Measurements from ENCODE around the gene EPS8L2.
A peak's percentile ranks its signal among the peaks of the same experiment; 100 is the strongest.
"Not testable (repeated sequence)": the region's sequence is repeated elsewhere in the genome, so short reads cannot be mapped to it uniquely, and the experiment has no call there.

Gene EPS8L2

DNA sequence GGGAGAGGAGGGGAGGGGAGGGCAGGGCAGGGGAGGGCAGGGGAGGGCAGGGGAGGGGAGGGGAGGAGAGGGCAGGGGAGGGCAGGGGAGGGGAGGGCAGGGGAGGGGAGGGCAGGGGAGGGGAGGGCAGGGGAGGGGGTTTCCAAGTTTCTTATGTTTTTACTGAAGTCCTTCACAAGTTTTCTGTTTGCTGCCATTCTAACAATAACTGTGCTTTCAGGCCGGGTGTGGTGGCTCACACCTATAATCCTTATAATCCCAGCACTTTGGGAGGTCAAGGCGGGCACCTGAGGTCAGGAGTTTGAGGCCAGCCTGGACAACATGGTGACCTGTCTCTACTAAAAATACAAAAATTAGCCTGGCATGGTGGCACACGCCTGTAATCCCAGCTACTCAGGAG is 15.8 kb upstream of the EPS8L2 start:
- not testable (repeated sequence) for DNase-seq (ENCODE audit: low spot score)

DNA sequence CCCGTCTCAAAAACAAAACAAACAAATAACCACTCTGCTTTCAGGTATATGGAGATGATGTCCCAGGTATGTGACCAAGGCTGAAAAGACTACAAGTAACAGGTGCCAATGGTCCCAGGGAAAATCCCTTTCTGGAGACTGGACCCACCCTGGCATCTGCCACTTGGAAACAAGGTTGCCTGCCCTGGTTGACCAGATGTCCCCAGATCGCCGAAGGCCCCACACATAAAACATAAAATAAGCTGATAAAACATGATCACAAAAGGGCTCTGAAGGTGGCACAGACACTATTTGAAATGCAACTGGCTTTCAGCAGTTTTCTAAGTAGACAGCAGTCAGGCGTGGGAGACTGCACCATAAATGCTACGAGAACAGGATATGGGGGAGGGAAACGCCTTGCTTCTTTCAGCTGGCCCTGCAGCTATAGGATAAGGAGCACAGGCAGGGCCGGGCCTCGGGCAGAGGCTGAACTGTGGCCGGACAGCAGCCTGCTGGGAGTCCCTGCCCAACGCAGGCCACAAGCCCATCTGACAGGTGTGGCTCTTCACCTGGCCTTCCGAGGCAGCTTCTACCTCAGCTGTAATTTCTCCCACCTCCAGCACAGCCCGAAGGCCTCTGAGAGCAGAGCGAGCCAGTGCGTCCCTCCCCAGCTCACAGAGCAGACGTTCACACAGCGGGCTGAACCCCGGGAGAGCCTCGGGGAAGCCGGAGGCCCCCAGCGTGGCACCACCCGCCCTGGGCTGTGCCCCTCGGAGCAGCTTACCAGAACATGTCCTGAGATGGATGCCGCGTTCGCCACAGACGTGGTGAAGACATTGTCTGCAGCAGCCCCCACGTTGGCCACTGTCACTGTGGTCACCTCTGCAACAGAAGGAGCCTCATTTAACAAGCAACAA is 15.0 kb upstream of the EPS8L2 start:
- no peak for DNase-seq (ENCODE audit: low spot score)

DNA sequence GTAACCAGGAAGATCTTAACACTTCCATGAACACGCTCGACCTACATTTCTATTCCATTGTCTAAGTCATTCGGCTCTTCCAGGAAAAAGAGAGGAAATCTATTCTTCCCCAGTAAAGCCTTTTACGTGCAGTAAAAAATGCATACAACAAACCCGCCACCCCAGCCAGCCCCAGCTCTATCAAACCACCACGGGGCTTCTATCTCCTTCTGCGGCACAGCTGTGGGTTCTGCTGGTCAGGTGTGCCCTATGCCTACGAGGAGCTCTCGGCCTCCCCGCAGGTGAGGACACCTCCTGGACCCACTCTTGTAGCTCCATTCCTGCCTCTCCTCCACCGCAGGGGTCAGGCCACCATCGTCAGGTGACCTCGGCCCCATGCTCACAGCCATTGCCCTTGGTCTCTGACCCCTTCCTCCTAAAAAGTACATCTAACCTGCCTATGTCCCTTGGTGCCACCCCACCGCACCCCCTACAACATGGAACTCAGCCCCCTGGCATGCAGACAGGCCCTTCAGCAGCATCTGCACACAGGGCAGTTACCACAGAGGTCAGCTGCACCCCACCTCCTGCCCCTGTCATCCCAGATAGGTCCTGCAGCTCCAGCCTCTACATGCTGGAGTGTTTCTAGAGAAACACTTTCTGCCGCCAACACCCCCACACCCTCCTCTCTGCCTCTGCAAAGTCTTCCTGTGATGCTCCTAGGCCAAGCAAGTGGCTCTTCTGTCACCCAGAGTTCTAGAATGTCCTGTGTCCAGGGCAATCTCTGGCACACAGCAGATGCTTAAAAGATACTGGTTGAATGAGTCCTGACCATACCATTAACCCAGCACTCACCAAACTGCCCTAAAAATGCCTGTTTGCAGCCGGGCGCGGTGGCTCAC is 14.1 kb upstream of the EPS8L2 start:
- no peak for DNase-seq (ENCODE audit: low spot score)

DNA sequence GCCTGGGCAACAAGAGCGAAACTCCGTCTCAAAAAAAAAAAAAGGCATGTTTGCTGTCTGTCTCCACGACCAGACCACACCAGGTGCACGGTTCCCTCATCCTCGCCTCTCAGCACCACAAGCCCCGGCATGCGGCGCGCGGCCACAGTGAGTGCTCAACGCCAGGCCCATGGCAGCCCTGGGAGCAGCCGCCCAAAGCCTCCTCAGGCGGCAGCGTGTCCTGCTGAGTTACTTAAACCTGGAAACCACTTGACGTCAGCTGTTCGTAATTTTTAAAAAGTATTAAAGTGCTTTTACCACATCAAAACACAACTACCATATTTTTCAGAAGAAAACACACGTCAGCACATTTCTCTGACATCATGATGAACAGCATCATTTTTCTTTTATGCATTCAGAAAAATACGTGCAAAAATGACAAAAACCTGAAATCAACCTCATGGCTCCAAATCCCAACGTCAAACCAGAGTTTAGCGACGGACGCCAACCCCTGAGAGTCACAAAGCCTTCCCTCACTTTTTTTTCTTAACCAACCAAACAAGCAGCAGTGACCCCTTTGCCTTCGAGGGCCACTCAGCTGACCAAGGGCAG is 13.1 kb upstream of the EPS8L2 start:
- DNase-seq (ENCODE audit: low spot score): no peak

DNA sequence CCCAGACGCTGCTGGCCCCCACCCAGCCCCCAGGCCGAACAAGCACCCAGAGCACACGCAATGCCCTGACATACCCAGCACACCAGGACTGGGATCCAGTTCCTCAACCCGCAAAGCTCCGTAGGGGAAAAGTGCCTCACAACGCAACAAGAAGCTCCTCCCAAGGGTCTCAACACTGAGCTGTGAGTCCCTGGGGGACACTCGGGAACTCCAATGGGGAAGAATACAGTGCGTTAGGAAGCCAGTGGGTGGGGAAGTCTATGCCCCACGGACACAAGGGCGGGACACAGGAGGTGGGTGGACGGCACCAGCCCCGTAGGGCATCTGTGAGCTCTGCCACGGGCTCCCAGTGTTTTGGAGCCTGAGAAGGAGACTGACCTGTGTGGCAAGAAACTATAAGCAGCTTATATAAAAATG is 12.6 kb upstream of the EPS8L2 start:
- no peak for DNase-seq (ENCODE audit: low spot score)

DNA sequence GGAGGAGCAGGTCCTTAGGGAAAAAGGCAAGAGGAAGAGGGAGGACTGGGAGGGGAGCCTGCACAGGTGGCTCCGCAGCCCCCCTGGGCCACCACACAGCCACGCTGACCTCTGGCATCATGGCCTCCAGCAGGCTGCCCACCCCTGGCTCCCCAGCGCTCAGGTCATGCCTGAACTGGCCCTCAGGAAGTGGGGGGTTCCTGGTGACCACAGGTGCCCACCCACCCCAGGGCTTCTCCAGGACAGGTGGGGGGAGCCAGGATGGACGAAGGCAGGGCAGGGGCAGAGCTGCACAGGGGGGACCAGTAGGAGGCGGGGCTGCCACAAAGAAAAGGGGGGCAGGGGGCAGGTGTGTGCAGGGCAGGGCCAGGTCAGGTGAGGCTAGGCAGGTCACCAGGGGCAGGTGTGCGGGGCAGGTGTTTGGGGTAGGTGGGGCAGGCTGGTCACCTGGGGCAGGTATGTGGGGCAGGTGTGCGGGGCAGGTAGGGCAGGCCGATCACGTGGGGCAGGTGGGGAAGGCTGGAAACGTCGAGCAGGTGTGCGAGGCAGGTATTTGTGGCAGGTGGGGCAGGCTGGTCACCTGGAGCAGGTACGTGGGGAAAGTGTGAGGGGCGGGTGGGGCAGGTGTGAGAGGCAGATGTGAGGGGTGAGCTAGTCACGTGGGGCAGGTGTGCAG is 12.0 kb upstream of the EPS8L2 start:
- DNase-seq (ENCODE audit: low spot score): no peak

DNA sequence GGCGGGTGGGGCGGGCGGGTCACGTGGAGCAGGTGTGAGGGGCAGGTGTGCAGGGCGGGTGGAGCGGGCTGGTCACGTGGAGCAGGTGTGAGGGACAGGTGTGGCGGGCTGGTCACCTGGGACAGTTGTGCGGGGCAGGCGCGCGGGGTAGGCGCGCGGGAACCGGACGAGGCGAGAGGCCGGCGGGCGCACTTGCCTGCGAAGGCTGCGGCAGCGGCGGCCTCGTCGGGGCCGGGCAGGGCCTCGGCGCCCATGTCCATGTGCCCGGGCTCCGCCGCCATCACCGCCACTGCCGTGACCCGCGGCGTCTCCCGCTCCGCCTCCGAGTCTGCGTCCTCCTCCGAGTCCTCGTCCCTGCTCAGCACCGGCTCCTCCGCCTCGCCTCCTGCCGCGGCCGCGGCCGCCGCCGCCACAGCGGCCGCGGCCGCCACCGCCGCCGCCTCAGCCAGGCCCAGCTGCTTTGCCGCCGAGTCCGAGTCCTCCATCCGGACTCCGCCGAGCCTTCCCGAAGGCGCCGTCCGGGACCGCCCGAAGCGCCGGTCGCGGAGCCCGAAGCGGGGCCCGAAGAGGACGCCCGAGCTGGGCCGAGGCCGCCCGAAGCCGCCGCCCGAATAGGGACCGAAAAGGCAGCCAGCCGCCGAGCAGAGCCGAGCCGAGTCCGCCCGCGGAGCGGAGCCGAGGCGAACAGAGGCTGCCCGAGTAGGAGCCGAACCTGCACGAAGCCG is 11.3 kb upstream of the EPS8L2 start, which contains the start of gene DEAF1:
TSS of gene DEAF1 (minus strand) at position 660 of the 725 bp plus-strand sequence. CDS start at position 485, 175 bp downstream.
- peak; percentile 92 for DNase-seq (ENCODE audit: low spot score)

DNA sequence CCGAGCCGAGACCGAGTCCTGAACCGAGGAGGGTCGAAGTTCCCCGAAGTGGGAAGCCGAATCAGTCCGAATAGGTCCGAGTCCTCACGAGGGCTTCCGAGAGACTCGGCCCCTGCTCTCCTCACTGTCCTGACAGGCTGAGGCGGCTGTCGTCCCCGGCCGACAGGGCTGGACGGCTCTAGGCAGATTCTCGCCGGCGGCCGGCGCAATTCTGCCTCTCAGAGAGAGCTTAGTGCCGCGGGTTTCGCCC is 10.8 kb upstream of the EPS8L2 start:
- DNase-seq (ENCODE audit: low spot score): no peak

DNA sequence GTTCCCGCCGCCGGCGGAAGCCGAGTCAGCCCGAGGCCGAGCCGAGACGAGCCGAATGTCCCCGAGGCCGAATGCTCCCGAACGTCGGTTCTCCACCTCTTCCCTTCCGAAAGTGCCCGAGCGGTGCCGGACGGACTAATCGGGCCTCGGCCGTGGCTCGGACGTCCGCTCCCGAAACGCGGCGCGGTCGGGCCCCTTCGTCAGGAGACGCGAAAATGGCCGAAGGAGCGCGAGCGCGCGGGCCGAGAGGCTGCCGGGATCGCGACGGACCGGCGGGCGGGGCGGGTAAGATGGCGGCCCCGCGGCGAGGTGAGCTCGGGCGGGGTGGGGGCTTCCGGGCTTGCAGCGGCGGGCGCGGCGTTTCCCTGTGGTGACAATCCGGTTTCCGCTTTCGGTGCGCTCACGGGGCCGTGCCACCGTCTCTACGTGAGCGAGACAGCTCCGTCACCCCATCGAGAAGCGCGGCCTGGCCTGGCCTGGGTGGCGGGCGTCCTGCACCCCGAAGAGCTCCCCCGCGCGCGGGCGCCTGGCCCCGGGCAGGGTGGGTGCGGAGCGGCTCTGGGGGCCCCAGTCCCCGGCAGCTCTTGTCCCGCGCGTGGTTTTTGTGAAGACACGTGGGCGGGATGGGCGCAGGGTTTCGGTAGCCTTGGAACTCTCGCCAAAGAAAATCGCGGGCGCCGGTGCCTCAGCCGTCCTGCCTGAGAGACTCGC is 10.3 kb upstream of the EPS8L2 start, which contains the start of gene TMEM80:
TSS of gene TMEM80 (plus strand) at position 279 of the 711 bp plus-strand sequence. CDS start at position 291, 12 bp downstream.
- DNase-seq (ENCODE audit: low spot score): peak; percentile 92

DNA sequence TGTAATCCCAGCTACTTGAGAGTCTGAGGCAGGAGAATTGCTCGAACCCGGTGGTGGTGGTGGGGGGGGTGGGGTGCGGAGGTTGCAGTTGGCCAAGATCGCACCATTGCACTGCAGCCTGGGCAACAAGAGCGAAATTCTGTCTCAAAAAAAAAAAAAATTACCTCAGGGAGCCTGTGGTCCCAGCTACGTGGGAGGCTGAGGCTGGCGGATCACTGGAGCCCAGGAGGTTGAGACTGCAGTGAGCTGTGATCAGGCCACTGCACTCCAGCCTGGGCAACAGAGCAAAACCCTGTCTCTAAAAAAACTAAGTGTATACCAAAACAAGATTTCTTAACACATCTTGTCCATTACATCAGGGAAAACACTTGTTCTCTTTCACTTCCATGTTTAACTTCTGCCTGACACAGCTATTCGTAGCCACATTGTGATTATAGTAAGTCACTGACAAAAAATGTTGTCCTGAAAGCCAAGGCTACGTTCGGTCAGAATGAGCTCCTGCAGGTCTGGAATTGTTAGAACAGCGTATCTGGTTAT is 9.0 kb upstream of the EPS8L2 start:
- peak; percentile 41 for DNase-seq (ENCODE audit: low spot score)

DNA sequence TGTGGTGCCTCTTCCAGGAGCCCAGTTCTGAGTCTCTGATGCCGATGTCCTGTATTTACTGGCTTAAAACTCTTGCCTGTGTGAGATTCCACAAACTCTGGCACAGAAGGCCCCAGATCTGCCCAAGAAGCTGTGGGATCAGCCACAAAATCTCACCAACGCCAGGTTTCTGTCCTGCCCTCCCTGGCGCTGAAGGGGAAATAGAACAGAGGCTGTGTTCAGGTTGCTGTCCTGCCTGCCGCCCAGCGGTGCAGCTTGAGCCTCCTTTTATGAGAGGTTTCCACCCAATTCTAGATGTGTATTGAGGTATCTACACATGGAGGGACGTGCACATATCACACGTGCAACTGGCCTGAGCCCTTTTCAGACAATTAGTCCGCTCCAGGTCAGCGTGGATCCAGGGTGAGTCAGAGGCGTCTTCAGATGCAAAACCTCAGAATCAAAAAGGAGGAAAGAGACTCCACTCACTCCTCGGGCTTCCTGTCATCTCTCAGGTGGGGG is 8.2 kb upstream of the EPS8L2 start:
- no peak for DNase-seq (ENCODE audit: low spot score)

DNA sequence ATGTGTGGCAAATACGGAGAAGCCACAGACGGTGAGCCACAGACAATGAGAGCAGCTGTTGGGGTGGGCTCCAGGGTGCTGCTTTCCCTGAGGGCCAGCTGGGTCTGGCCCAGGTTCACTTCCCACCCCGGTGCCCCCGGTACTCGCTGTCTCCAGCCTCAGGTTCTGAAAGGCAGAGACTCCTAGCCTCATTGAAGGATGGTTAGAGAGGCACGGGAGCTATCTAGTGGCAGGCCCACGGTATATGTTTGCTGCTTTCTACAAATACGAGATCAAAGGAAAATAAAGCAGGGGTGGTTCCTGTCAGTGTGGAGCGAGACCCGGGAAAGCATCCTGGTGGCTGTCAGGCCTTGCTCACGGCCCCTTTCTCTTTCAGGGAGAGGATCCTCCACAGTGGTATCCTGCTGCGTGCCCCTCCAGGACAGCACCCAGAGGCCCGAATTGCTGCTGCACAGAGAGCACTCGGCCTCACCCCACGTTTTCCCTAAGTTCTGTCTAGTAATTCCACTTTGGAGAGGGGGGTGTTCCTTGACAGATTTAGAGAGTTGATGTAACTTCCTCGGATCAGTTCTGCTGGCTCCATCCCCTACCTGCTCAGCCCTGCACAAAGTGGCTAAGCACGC is 7.4 kb upstream of the EPS8L2 start:
- no peak for DNase-seq (ENCODE audit: low spot score)

DNA sequence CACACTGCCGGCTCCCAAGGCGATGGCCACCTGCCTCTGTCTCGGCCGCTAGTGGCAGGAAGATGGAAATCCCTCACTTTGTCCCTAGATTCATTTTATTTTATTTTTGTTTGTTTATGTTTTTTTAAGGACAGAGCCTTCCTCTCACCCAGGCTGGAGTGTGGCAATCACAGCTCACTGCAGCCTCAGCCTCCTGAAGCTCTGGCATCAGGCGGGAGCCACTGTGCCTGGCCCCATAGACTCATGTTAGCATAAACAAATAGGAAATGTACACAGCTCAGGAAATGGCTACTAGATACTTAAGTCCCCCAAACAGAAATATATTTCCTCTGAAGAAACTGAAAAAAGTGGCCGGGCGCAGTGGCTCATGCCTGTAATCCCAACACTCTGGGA is 6.9 kb upstream of the EPS8L2 start:
- no peak for DNase-seq (ENCODE audit: low spot score)

DNA sequence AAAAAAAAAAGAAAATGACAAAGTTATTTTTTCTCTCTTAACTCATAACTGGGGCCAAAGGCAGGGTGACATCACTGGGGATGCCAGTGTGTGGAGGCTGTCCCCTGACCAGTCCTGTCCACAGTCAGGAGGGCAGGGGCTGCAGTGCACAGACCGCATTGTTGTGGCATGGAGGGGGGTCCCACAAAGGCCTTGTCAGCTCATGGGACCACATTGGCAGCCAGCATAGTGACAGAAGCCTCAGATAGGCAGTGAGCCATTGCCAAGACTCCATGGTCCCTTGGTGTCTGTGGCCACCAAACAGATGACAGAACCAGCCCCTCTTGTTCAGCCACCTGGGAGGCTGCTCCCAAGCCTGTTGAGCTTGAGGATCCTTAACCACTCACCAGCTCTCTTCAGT is 6.3 kb upstream of the EPS8L2 start:
- DNase-seq (ENCODE audit: low spot score): no peak

DNA sequence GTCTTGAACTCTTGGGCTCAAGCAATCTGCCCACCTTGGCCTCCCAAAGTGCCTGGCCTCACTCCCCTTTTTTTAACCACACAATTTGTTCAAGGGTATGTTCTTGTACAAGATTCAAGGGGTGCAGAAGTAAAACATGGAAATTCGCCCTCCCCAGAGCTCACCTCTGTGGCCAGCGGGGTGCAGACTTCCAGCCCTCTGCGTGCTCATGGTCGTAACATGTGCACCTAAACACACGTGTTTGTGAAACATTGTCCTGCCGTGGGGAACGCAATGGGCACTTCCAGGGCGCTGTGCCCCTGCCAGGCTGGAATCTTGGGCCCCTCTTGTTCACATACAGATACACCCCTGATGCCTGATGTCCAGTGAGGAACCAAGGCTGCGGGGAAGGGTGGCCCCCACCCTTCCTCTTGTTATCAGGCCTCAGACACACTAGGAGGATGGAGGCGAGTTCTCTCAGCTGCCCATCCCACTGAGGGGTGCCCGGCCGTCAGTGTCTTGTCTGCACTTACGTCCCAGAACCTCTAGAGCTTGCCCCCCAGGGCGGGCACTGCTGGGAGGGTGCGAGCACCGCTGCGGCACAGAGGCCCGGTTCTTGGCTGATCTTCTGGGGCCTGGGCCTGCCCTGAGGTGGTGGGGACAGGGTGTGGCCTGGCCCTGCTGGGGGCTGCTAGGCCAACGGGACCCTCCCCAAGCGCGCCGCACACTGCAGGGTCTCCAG is 4.1 kb upstream of the EPS8L2 start:
- DNase-seq (ENCODE audit: low spot score): no peak

DNA sequence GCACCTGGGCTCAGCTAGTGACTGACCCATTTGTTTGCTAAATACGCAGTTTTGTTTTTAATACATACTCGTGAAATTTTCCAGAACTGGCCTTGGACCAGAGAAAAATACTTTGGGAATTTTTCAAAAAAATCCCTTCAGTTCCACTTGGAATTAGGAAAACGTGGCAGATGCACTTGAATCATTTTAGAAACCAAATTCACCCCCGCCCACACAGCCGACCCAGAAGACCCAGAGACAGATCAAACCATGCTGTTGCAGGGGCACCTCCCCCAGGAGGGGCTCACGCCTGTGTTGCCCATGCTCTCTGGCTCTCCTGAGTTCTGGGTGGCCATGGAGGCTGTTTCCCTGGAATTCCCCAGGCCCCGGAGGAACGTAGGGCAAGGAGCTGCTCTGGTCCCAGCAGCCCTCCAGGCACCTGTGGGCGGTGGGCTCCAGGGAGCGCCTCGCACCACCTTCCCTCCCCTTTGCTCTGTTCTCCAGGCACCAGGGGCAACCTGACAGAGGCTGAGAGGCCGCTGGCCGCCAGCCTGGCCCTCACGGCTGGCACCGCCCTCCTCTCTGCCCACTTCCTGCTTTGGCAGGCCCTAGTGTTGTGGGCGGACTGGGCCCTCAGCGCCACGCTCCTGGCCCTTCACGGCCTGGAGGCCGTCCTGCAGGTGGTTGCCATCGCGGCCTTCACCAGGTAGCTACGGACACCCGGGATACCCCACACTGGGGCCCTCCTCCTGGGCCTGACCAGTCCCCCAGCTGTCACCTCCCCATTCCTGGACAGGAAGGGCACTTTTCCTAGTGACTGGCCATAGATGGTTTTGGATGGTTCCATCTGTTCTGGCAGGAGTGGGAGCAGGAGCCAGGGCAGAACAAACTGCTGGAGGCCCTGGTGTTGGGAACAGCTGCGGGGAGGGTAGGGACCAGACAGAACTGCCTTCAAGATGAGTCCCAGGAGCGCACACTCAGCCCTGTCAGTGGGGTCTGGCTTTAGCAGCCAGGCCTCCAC is 3.3 kb upstream of the EPS8L2 start:
- no peak for DNase-seq (ENCODE audit: low spot score)

DNA sequence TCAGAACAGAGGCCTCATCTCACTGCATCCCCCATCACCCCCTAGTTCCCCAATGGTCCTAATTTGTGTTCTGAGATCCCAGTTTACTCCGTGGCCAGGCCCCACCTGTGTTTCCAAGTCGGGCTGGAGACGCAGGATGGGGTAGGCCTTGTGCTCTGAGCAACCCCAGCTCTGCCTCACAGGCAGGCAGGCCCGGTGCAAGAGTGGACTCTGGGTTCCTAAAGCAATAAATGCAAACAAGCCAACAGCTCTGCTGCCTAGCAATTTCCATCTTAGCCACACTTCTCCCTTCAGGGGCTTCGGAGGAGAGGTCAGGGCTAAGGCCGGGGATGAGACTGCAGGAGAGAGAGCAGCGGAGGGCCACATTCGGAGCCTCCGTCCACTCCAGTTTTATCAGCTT is 2.5 kb upstream of the EPS8L2 start:
- no peak for DNase-seq (ENCODE audit: low spot score)

DNA sequence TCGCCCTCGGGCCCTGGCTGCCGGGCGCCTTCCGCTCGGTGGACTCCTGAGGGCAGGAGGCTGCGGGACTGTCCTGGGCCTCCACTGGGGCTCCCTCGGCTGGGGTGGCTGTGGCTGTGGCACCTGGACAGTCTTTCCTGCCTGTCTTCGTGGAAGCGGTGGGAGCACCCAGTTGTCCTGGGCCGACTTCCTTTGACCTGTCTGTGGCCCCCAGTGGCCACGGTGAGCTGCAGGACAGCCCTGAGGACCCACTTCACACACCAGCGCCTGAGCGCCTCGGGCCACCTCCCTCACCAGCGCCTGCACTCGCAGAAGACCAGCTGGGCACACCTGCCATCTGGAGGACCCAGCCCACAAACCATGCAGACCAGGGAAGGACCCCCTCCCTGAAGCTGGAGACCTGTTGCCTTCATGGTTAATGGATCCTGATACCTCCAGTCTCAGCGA is 1.8 kb upstream of the EPS8L2 start:
- DNase-seq (ENCODE audit: low spot score): no peak

Data from AG08395 (cell line).